ENCODE measurements around the gene KIAA0825.

KIAA0825 gene

GRCh38 chr5:94345257-94345656 lies 273.1 kb downstream of the KIAA0825 start:
- no peak for TF ChIP-seq CTCF (IDR thresholded peaks at IDR 0.05)
- Mint-ChIP-seq H3K36me3 (ENCODE audit: low read depth) (peaks cover 14% of the 10 kb centered on the region), H3K4me1 (no peaks in the 10 kb centered on the region), H3K27ac (no peak overlapping the region), H3K4me3 (no peak overlapping the region), H3K9me3 (peaks cover 24% of the 10 kb centered on the region), H3K27me3 (ENCODE audit: low read depth, poor library complexity) (no peaks in the 10 kb centered on the region)
- DNase-seq, result no peak

- H3K27ac Mint-ChIP-seq, result no peak overlapping the region
- no peaks in the 10 kb centered on the region for H3K9me3 Mint-ChIP-seq
- H3K27me3 Mint-ChIP-seq (ENCODE audit: low read depth, poor library complexity), result no peaks in the 10 kb centered on the region
- DNase-seq, result no peak
- no peak overlapping the region for H3K4me3 Mint-ChIP-seq
- no peak for TF ChIP-seq CTCF (IDR thresholded peaks at IDR 0.05)
- no peaks in the 10 kb centered on the region for H3K36me3 Mint-ChIP-seq (ENCODE audit: low read depth)
- no peaks in the 10 kb centered on the region for H3K4me1 Mint-ChIP-seq
Measured at GRCh38 chr5:94337617-94338016, 280.8 kb downstream of the KIAA0825 start.

- DNase-seq, result no peak
- Mint-ChIP-seq H3K36me3 (ENCODE audit: low read depth) (no peaks in the 10 kb centered on the region), H3K27me3 (ENCODE audit: low read depth, poor library complexity) (no peaks in the 10 kb centered on the region), H3K4me1 (no peaks in the 10 kb centered on the region), H3K9me3 (no peaks in the 10 kb centered on the region), H3K4me3 (no peak overlapping the region), H3K27ac (no peak overlapping the region)
- TF ChIP-seq CTCF (IDR thresholded peaks at IDR 0.05), result no peak
Measured at GRCh38 chr5:94335936-94336335, 282.5 kb downstream of the KIAA0825 start.

- no peaks in the 10 kb centered on the region for H3K27me3 Mint-ChIP-seq (ENCODE audit: low read depth, poor library complexity)
- H3K36me3 Mint-ChIP-seq (ENCODE audit: low read depth), result no peaks in the 10 kb centered on the region
- TF ChIP-seq CTCF (IDR thresholded peaks at IDR 0.05), result no peak
- no peak overlapping the region for H3K4me3 Mint-ChIP-seq
- DNase-seq, result no peak
- no peaks in the 10 kb centered on the region for H3K4me1 Mint-ChIP-seq
- H3K27ac Mint-ChIP-seq, result no peak overlapping the region
- H3K9me3 Mint-ChIP-seq, result peaks cover 16% of the 10 kb centered on the region
Measured at GRCh38 chr5:94329115-94329514, 289.3 kb downstream of the KIAA0825 start.

GRCh38 chr5:94326586-94326985 lies 291.8 kb downstream of the KIAA0825 start:
- H3K4me1 Mint-ChIP-seq, result no peaks in the 10 kb centered on the region
- no peak overlapping the region for H3K27ac Mint-ChIP-seq
- no peaks in the 10 kb centered on the region for H3K27me3 Mint-ChIP-seq (ENCODE audit: low read depth, poor library complexity)
- H3K36me3 Mint-ChIP-seq (ENCODE audit: low read depth), result no peaks in the 10 kb centered on the region
- H3K4me3 Mint-ChIP-seq, result no peak overlapping the region
- peaks cover 16% of the 10 kb centered on the region for H3K9me3 Mint-ChIP-seq
- no peak for TF ChIP-seq CTCF (IDR thresholded peaks at IDR 0.05)
- no peak for DNase-seq

- H3K36me3 Mint-ChIP-seq (ENCODE audit: low read depth), result no peaks in the 10 kb centered on the region
- no peak for DNase-seq
- H3K27ac Mint-ChIP-seq, result no peak overlapping the region
- no peaks in the 10 kb centered on the region for H3K4me1 Mint-ChIP-seq
- no peak overlapping the region for H3K4me3 Mint-ChIP-seq
- no peak for TF ChIP-seq CTCF (IDR thresholded peaks at IDR 0.05)
- H3K9me3 Mint-ChIP-seq, result no peaks in the 10 kb centered on the region
- H3K27me3 Mint-ChIP-seq (ENCODE audit: low read depth, poor library complexity), result no peaks in the 10 kb centered on the region
Measured at GRCh38 chr5:94316916-94317838, 301.2 kb downstream of the KIAA0825 start.
